K562 treated with DMSO at 1 percent for 12 hours (cell line): Measurements from ENCODE around the gene IER3IP1. TPM values are rescaled to one million over a fixed set of nuclear protein-coding genes. Genes with fewer than 3 reads are reported as not detected.

Experiments
- total RNA-seq: library from RNA; unstranded; fragments of 300-600 nt; gene quantifications from 2 replicates; pipeline ENCODE4 v1.2.3, GENCODE V29; 2022; ENCODE audit not compliant: insufficient read depth

IER3IP1 gene, protein sequence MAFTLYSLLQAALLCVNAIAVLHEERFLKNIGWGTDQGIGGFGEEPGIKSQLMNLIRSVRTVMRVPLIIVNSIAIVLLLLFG
- 7.3 and 14.1 TPM in 2 replicates for total RNA-seq

DNA sequence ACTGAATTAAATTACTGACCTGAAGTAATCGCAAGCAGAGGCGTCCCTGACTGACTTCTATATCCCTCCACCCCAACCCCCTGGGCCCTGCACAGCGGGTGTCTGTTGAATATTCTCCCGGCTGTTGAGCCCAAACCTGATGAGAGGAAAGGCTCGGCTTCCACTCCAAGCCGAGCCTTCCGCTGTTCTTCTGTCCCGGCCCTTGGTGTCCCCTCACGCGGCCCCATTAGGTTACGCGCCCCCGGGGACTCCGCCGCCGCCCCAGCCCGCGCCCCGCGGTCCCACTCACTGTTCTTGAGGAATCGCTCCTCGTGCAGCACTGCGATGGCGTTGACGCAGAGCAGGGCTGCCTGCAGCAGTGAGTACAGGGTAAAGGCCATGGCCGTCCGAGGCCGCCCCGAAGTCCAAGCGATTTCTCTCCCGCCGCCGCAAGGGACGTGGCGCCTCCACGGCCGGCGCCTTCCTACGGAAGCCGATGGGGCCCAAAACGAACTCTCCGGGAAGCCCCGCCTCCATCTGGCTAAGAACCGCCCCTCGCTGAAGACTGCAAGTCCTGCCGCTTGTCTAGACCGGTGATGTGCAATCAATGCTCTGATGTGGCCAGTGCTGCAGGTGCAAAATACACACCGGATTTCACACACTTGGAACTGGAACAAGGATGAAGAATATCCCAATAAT lies at the start of gene IER3IP1:
TSS of gene IER3IP1 (minus strand) at position 467 of the 678 bp plus-strand sequence. CDS start at position 380, 87 bp downstream.

DNA sequence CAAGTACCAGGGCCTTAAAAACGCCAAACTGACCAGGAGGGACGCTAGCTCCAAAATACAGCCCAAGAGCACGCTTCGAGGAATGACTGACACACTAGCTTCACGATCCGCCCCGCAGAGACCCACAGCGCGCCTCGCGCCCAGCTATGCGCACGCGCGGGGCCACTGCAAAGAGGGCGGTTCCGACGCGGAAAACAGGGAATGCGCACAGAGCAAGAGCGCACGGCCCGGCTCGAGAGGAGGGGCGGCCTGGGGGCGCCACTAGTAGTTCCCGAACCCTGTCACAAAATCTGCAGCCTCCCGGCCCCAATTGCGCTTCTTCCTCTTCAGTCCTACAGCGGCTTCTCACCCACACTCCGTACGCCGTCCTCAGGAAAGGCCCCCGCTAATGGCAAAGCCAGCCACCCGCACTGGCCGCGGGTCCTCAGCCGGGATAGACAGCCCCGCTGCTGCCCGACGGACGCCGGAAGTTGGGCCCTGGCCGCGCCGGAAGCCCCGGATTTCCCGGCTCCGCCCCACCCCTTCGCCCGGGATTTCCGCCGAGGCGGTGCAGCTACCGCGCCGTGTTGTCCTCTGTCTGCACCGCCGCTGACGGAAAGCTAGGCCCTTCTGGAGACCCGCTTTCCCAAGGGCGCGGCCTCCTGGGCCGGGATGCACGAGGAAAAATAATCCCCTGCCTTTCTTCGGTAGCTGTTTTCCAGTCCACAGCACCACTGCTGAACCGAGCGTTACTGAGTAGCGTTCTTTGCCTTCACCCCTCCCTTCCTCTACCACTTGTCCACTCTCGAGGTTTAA lies 25.9 kb downstream of the IER3IP1 start, which contains the start of gene HDHD2:
TSS of gene HDHD2 (minus strand) at position 472 of the 795 bp plus-strand sequence. CDS start 14,061 bp downstream, outside the sequence.

Other genes with a start within 250 kb of the IER3IP1 start
- gene ELOA2, start 140.7 kb downstream of the IER3IP1 start, total RNA-seq, result not detected in 2 replicates
- 12.9 and 31.1 TPM in 2 replicates for gene HDHD2, start 25.9 kb downstream of the IER3IP1 start, total RNA-seq
- not detected in 2 replicates for gene SKOR2, start 75.3 kb upstream of the IER3IP1 start, total RNA-seq